HG02763 (cell line): ENCODE results near the gene PLA2G2C.

Experiments used
- ATAC-seq: cut with Tn5 transposase; IDR thresholded peaks from one replicate; pipeline ENCODE4 v1.9.1; 2021; ENCODE audit warnings: mild to moderate bottlenecking, moderate library complexity; ENCODE audit not compliant: unreplicated experiment

The PLA2G2C gene

DNA sequence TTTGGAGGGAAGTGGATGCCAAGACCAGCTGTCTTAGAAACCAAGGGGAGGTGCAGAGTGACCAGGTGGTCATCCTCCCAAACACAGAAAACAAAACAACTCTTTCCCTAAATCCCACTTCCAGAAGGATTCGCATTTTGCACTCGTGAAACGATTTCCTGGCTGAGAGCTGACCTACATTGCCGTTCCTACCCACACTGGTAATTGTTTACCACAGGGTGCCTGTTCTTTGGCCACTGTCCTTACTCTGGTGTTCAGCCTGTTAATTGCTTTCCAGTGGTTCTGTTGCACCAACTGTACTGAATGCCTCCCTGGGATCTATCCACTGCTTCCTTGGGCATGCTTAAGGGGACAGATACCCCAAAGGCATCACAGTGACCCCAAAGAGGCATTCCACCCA, 23.2 kb upstream of the PLA2G2C start:
- ATAC-seq, result no peak

DNA sequence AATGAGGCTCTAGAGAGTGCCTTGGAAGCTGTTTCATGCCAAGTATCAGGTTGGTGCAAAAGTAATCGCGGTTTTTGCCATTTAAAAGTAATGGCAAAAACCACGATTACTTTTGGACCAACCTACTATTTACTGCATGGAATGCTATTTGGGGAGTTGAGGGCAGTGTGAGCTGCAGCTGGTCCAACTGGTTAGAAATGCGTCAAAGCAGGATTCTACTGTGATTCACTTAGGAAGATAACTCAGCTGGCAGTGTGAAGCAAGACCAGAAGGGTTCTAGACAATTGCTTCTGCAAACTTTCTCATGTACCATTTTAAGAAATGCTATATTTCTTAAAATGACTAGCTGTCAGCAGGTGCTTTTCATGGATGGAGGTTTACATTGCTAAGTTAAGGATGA, 21.2 kb upstream of the PLA2G2C start:
- ATAC-seq, result no peak

DNA sequence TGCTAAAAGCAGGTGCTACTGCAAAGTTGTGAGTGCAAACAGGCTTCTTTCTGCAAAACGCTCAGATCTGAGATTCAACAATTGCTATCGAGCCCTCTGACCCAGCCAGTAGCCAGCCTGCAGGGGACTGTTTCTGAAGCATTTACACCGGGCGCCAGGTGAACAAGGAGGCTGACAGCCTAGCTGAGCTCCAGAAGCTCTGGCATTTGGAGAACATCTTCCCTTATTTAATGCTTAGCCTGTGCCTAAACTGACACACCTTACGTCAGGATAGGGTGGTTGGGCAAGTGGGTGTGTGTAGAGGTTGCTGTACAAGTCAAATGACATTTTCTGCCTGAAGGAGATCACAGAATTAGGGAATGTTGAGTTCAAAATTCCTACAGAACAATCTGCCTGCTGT, 15.8 kb upstream of the PLA2G2C start:
- ATAC-seq, result no peak

DNA sequence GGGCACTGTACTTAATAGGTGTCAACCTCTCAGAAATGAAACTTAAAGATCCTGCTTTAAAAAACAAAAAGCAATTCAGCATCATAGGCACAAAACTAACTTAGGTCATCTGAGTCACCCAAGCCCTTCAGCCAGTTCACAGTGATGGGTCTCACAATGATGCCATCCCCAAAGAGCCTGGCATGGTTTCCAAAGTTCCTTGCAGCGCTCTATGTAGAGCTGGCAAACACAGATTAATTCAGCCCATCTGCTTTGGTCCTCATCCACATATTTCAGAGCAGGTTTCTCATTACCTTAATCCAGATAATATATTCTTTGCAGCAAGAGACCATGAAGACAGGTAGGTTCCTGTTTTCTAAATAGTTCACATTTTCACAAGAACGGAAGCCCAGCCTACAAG, 14.6 kb upstream of the PLA2G2C start:
- no peak for ATAC-seq

DNA sequence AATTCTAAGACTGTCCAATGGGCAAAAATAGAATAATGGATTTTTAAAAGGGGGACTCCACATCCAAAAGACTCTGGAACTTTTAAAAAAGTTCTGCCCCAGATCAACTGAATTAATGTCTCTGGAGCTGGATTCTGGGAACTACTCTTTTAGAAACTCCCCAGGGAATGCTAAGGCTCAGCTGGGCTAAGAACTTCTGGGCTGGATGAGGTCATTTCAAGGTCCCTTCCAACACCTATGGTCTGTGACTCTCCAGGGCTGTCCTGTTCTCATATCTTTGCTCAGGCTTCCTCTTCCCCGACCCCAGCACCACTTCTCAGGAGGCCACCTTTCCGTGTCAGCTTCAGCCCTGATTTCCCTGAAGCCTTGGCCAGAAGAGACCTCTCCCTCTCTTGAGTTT, 13.5 kb upstream of the PLA2G2C start:
- ATAC-seq, result no peak

DNA sequence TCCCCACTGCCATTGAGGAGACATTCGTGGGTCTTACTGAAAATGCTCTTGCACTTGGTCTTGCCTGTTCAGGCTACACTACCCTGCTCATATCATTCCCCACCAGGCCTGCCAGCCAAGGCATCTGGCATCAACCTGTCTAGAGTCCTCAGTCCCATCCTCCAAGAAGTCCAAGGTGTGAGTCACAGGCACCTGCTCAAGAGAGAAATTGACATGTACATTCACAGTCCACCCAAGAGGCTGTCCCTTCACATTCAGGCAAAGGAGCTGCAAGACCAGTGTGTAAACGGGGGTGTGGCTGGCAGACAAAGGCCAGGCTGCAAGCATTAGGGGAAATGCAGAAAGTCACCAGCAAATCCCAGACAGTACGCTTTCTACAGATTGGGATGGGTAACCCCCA, 13.1 kb upstream of the PLA2G2C start:
- no peak for ATAC-seq

DNA sequence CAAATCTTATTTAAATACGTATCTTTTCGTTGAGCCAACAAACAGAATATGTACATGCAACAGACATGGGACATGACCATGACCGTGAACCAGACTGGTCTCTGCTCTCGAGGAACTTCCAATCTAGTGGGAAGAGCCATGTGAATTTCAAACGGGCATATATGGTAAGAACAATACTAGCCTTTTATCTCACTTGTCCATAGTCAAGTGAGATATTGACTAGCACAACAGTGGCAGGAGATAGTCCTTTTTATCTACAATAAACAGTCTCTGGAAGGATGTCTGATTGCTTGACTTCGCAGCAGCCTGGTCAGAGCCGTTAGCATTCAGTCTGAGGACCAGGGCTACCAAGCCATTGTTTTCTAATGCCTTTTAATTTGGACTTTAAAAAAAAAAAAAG, 12.6 kb upstream of the PLA2G2C start:
- ATAC-seq, result no peak

DNA sequence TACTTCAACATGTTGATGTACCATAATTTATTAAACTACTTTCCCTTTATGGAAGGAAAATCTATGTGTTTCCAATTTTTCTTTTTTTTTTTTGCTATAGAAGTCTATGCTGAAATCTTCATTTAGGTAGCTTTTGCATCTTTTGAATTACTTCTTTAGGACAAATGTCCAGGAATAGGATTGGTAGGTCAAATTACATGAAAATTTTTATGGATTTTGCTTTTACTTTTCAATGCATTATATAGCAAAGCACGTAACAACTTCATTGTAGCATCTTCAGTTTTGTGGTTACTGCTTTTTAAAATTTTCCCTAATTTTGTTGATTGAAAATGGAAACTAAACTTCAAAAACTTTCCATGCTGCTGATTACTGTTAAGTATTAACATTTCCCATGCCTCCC, 12.0 kb upstream of the PLA2G2C start:
- ATAC-seq, result no peak

DNA sequence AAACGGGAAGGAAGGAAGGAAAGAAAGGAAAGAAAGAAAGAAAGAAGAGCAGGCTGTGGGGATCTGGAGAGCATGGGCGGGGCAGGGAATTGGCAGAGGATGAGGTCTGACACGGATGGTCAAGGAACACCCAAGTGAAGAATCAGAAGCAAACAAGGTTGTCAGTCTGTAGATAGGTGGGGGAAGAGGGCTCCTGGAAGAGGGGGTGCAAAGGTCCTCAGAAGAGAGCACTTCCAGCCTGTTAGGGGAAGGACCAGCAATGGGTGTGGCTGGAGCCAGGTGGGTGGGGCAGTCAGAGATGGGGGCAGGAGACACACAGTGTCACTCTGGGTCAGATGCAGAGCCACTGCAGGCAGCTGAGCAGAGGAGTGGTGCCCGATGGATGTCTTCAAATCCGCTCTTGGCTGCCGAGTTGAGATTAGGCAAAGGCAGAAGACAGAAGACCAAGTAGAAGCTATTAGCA, 11.0 kb upstream of the PLA2G2C start:
- no peak for ATAC-seq

DNA sequence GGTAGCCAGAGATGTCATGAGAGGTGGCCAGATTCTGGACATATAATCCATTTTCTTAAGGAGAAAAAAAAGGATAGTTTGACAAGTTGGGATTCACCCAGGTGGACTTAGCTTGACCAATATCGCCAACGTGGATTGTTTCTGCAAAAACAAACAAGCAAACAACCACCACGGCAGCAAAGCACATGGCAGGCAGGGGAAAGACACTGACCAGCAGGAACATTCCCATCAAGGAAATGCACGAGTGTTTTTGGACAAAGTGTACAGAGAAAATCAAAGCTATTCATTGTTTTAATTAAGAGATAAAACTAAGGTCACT, 9.1 kb upstream of the PLA2G2C start:
- no peak for ATAC-seq

DNA sequence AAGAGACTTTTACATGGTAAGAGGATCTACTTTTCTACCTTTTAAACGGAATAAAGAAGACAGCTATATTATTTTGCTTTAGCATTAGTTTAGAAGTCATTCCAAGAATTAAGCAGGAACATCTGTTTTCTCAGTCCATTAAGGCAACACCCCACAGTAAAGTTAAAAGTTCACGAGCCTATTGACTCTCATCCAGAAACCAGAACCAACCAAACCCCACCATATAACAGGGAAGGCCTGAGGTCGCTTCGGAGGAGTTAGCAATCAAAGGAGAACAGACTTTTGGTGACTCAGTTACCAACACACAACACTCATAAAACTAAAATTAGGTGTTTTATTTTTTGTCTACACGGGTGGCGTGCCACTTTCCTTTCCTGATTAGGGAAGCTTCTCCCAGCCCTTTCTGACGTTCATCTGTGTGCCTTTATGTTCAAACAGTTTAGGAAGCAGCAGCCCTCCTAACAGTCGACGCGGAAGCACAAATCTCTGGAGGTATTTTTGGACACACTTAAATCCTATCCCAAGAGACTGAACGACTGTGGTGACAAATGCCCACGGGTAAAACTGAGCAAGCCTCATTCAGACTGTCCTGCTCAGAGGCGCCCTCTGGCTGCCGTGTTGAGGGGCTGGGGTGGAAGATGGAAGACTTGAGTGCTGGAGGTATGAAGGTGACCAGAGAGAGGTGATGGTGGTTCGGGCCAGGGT, 8.6 kb upstream of the PLA2G2C start:
- ATAC-seq, result no peak

DNA sequence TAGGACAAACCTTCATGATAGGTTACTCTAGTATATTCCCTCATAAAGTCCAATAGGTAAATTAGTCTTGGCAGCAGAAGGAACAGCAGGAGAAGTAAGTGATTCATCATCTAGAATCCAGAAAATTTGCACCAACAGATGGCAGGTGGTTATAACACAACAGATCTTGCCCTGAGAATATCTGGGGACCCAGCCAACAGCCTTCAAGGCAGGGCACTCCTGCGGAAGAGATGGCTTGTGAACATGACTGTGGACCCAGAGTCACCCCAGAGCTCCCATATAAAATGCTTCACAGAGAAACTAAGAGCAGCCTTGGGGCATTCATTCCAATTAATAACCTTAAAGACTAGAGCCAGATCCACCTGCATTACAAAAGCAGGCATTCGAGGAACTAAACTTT, 7.9 kb upstream of the PLA2G2C start:
- no peak for ATAC-seq

DNA sequence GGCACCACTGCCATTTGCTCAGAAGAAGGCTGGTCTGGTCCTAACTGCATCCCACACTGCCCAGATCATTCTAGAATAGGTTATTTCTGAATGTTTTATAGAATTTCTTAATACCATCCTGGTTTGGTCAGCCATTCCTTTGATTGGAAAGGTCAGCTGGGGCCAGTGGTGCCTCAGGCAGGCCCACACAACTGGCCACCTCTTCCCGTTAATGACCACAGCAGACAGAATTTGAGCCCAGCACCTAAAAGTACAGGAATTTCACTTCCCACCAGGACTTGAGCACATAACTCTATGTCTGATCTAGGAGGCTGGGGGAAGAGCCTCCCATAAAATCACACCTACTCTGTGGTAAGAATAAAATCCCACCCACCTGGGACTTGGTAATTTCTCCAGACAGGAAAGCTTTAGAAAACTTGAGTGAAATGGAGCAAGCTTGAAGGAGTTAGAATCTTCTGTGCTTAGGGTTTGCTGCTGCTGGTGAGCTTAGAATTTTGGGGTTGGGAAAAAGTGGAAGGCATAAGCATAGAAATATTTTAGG, 6.6 kb upstream of the PLA2G2C start:
- no peak for ATAC-seq

DNA sequence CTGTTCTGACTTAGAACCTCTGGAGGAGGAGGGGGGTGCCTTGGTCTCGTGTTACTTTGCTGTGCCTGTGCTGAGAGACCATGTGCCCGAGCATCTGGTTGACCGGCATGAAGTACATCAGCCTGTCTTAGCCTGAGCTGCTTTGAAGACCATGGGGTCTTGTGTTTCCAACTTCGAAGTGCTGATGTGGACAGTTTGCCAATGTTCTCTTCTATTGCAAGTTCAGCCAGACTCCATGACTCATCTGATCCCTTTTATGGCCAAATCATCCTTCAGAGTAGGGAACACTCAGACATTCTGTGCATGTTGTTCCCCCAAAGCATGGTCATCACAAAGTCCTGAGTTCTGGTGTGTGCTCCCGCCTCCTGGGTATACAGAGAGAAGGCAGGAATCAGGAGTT, 6.0 kb upstream of the PLA2G2C start:
- no peak for ATAC-seq

DNA sequence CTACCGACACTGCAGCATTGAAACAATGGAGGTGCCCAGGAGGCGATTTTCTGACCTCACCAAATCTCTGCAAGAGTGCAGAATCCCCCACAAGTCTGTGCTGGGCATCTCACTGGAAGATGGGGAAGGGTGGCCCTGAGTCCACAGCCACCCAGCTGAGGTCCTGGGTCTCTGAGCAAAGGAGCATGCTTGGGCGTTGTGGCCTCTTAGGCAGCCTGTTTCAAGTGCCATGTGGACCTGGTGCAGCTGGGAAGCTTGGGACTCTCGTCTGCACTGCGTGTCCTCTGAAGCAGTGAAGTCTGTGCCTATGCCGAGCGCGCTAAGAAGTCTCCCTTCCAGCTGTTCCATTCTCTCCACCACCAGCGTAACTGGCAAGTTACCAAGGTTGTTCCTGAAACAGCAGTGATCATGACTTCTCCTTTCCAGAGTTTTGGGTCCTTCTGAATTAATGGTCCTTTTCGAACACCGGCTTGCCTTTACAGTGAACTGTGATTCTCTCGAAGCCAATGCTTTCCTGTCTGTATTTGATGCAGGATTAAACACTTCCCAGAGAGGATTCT, 5.0 kb upstream of the PLA2G2C start:
- no peak for ATAC-seq

DNA sequence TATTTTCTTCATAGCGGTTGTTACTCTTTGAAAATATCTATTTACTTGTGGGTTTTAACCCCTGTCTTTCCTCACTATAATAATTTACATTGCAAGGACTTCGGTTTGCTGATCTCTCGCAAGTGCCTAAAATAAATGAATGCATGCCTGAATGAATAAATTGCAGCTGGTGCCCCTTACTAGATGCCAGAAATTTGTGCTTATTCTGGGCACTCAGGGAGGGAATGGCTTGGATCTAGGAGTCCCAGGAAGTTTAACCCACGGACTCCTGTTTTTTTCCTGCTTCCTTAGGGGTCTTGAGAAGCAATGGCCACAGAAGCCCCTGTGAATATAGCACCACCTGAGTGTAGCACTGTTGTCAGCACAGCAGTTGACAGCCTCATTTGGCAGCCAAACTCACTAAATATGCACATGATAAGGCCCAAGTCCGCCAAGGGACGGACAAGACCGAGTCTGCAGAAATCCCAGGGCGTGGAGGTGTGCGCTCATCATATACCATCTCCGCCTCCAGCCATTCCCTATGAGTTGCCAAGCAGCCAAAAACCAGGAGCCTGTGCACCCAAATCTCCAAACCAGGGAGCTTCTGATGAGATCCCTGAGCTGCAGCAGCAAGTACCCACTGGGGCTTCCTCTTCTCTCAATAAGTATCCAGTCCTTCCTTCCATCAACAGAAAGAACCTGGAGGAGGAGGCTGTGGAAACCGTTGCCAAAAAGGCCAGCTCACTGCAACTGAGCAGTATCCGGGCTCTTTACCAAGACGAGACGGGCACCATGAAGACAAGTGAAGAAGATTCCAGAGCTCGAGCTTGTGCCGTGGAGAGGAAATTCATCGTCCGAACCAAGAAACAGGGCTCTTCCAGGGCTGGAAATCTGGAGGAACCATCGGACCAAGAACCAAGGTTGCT, 4.2 kb upstream of the PLA2G2C start:
- no peak for ATAC-seq

DNA sequence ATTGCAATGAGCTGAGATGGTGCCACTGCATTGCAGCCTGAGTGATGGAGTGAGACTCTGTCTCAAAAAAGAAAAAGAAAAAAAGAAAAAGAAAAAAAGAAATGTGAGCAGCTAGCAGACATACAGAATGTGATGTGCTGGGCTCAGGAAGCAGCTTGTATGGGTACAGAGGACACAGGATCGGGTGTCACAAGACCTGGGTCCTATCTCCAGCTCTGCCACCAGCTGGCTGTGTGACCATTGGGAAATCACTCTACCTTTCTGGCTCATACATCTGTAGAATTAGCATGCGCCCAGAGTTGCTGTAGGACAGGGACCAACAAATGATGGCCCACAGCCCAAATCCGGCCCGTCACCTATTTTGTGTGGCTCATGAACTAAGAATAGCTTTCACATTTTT, 3.3 kb upstream of the PLA2G2C start:
- no peak for ATAC-seq

DNA sequence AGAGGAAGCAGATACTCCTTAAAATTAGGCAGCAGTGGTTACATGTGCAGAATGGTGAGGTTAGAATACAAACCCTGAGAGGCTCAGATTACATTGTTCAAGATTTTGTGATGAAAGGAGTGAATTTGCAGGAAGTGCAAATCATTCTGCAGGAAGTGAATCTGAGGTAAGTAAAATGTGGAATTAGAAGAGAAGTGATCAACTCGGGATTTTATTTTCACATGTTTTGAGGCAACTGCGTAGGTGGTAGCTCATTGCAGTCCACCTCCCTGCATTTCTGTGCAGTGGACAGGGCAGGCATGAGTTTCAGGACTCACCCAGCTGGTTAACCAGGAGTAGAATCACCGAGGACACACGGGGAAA, 2.1 kb upstream of the PLA2G2C start:
- ATAC-seq, result no peak

DNA sequence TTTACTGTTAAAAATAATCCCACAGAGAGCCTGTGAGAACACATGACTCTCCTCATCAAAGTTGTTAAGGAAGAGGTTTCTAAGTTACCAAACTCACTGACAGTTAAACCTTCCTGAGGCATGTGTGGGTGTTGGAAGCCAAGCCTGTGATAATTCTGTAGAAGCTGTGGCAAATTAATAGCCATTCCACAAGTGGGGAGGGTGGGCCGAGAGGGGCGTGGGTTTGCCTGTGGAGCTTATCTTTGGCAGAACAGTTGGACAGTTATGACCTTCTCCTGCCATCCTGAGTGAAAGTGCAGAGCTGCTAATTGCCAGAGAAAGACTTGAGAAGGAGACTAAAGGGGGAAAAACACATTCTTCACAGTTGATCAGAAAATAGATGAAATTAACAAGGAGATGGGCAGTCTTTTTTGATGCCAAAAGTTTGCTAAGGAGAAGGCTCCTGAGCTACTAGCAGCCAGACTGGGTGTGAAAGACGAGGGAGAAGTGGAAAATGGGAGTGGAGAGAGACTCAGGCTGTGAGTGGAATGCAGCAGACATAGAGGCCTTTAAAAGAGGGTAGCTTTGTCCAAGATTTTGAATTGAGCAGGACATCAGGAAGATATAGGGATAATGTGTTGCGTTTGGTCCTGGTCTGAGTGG, 1.6 kb upstream of the PLA2G2C start:
- no peak for ATAC-seq

DNA sequence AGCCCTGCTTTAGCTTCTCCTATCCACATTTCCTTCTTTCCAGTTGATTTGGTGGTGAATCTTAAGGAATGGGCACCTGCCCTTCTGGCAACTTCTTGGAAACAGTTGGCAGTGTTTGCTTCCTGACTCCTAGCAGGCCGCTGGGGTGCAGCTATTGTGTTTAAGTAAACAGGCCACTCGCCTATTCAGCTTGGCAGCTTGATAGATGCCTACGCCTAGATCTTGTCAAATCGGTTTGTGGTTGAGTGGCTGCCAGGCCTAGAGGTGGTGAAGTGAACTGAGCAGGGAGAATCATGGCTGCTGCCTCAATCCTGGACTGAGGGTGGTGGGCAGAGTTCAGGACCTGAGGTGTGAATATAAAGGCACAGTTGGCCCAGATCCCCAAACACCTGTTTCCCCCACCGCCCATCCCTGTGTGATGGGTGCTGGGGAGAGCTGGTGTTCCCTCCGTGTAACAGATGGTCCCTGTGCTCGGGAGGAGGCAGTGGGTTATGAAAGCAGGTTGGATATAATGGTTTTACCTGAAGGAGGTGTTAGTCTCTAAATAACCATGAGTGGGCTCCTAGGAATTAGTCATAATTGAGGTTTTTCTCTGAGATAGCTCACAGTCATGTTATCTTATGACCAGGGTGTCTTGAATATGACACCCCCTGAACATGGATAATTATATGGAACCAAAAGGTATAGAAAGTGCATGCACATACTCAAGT, 940 bp upstream of the PLA2G2C start:
- no peak for ATAC-seq
